ENCODE measurements around the gene ZNF44. TPM values are rescaled to one million over a fixed set of nuclear protein-coding genes. Genes with fewer than 3 reads are reported as not detected.

Gene ZNF44
- total and polyA plus RNA-seq, 2 of the 13 experiments (the other 11 are each of a cell fraction or from before 2014, with no cell fraction given), result 6.9 to 15.7 TPM

- TF ChIP-seq HNF1A (IDR thresholded peaks at IDR 0.05; ENCODE audit: low read depth) (0 out of 2 replicates have a peak, but pooled peaks have one; percentile 42), HNF1A (CRISPR knock-in tag; IDR thresholded peaks at IDR 0.05; ENCODE audit: borderline replicate concordance) (peak; percentile 22; the same call in 1 of the 2 replicates), NFIC (IDR thresholded peaks at IDR 0.05; ENCODE audit: low read length) (peak; percentile 67; the same call in 1 of the 2 replicates), SATB2 (CRISPR knock-in tag; IDR thresholded peaks at IDR 0.05) (no peak), PATZ1 (CRISPR knock-in tag; IDR thresholded peaks at IDR 0.05) (0 out of 2 replicates have a peak, but pooled peaks have one; percentile 9), FOXP4 (CRISPR knock-in tag; IDR thresholded peaks at IDR 0.05) (peak; percentile 81), GATAD2A (CRISPR knock-in tag; IDR thresholded peaks at IDR 0.05) (peak; percentile 75), HDAC2 (CRISPR knock-in tag; IDR thresholded peaks at IDR 0.05) (peak; percentile 75), SOX13 (IDR thresholded peaks at IDR 0.05) (no peak), SOX13 (CRISPR knock-in tag; conservative IDR thresholded peaks at IDR 0.05 in 1 of 2, IDR thresholded peaks at IDR 0.05 in 1 of 2) (peak in 1 of 2 experiments; percentile 84; a peak in 2 of 4 replicates), ZNF414 (CRISPR knock-in tag; IDR thresholded peaks at IDR 0.05) (no peak), MED1 (CRISPR knock-in tag; IDR thresholded peaks at IDR 0.05) (0 out of 2 replicates have a peak, but pooled peaks have one; percentile 13)
Observed at GRCh38 chr19:12325690-12326089, 31.0 kb upstream of the ZNF44 start (continued).

Measured in HepG2 (cell line).